ENCODE data around the gene AREG.

DNA sequence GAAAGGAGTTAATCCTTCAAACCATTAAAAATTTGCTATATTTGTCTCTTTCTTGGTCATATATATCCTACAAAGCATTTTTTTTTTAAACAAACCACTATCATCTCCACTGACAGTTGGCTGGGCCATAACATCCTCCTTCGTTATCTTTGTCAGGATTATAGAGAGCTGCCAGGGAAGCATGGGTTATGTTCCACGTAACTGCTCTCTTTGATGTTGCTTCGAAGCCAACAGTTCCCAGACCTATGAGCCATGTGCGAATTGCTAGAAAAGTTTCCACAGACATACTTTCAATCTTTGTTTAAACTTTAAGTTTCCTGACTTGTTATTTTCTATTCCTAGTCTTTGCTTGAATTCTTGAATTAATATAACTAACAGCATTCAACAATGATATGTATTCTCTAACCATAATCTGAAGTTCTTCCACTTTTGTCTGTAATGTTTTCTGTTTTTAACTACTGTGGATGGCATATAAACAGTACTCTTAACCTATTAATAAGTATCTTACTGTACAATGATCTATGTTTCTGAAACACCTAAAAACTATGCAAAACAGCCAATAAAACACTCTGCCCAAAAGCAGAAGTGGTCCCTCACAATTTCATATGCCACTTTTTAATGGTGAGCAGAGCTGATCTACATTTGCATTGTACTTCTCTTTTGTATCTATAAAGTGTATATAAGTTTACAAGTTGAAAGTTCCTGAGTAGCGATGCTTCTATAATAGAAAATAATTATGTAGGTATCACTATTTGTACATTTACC is 42.1 kb upstream of the AREG start:
- TF ChIP-seq, protein P1, sequence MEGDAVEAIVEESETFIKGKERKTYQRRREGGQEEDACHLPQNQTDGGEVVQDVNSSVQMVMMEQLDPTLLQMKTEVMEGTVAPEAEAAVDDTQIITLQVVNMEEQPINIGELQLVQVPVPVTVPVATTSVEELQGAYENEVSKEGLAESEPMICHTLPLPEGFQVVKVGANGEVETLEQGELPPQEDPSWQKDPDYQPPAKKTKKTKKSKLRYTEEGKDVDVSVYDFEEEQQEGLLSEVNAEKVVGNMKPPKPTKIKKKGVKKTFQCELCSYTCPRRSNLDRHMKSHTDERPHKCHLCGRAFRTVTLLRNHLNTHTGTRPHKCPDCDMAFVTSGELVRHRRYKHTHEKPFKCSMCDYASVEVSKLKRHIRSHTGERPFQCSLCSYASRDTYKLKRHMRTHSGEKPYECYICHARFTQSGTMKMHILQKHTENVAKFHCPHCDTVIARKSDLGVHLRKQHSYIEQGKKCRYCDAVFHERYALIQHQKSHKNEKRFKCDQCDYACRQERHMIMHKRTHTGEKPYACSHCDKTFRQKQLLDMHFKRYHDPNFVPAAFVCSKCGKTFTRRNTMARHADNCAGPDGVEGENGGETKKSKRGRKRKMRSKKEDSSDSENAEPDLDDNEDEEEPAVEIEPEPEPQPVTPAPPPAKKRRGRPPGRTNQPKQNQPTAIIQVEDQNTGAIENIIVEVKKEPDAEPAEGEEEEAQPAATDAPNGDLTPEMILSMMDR (IDR thresholded peaks at IDR 0.05) = no peak
- TF ChIP-seq POLR2A (IDR thresholded peaks at IDR 0.05) = no peak
